ENCODE measurements around the gene DPAGT1. TPM values are rescaled to one million over a fixed set of nuclear protein-coding genes. Genes with fewer than 3 reads are reported as not detected.
A peak's percentile ranks its signal among the peaks of the same experiment; 100 is the strongest.

Gene DPAGT1
- total RNA-seq, 1 donor from 2014 or later, result 84.4 TPM

DNA sequence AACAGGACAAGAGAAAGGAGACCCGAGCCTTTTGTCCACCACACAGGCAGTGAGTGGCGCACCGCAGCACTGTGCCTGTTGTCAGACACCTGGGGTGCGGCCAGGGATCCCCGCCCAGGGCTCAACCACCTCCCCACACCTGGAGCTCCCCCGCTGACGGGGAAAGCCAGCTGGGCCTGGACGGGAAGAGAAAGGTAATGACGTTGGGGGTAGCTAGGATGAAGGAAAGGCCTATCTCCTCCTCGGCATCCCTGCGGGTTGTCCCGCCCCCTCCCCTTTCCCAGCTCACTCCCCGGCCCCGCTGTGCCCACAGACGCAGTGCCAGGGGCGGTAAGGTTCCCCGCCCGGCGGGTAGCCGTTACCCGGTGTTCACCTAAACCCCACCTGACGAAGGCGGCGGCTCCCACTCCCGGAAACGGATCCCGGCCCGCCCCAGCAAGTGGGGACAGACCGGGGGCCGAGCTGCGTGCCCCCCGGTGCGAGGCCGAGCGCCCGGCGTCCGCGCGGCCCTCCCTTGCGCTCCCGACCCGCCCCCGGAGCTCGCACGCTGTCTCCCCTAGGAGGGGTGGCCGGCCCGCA is 45.1 kb downstream of the DPAGT1 start:
- Mint-ChIP-seq H3K36me3 (ENCODE audit: low read depth) (peaks cover 44% of the 10 kb centered on the region), H3K4me1 (ENCODE audit: low read depth) (peaks cover 52% of the 10 kb centered on the region), H3K27ac (peak overlapping the region; percentile 99), H3K4me3 (peak overlapping the region; percentile 97), H3K9me3 (no peaks in the 10 kb centered on the region), H3K27me3 (ENCODE audit: insufficient read depth) (no peaks in the 10 kb centered on the region)
- peak; percentile 33 for DNase-seq (ENCODE audit: low spot score)
- intact Hi-C loops (cut with micrococcal nuclease), result loop anchor here (2.0 kb wide), 1 partner anchor 140 kb away; no protein-coding TSS in a partner anchor

DNA sequence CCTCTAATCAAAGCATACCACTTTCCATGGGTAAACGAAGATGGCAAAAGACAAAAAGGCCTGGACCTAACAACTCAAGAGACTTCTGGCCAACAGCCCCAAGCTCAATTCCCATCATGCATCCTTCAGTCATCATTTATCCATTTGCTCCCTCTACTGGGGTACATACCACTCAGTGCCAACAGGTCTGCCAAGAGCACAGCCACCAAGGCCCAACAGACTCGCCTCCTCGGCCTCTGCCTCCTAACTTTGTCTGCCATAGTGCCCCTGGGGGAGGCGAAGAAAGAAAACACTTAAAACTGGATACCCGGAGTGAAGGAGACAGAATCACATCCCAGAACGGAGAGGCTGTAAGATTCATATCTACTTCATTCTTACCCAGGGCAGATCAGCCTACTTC is 45.8 kb downstream of the DPAGT1 start:
- Mint-ChIP-seq H3K4me3 (peak overlapping the region; percentile 97), H3K9me3 (no peaks in the 10 kb centered on the region), H3K4me1 (ENCODE audit: low read depth) (peaks cover 52% of the 10 kb centered on the region), H3K27me3 (ENCODE audit: insufficient read depth) (no peaks in the 10 kb centered on the region), H3K27ac (peak overlapping the region; percentile 78), H3K36me3 (ENCODE audit: low read depth) (peaks cover 50% of the 10 kb centered on the region)
- no peak for DNase-seq (ENCODE audit: low spot score)
- intact Hi-C loops (cut with micrococcal nuclease), result loop anchor here (2.0 kb wide), 1 partner anchor 141 kb away; no protein-coding TSS in a partner anchor

DNA sequence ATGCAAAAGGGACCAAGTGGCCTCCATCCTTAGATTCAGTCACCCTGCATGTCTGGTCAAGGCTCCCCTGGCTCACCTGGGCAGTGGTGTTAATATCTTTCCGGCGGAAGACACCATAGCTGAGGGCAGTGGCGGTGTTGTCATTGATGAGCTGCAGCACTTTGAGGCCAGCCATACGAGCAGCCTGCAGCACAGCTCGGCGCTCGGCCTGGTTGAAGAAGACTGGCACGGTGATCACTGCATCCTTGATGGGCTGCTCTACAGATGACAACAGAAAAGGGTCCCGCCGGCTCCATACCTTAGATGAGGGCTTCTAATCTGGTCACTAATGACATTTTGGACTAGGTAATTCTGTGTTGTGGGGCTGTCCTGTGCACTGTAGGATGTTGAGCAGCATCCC is 47.2 kb downstream of the DPAGT1 start:
- H3K4me1 Mint-ChIP-seq (ENCODE audit: low read depth), result peaks cover 52% of the 10 kb centered on the region
- H3K36me3 Mint-ChIP-seq (ENCODE audit: low read depth), result peaks cover 62% of the 10 kb centered on the region
- intact Hi-C loops (cut with micrococcal nuclease), result no loop called here
- no peak for DNase-seq (ENCODE audit: low spot score)
- H3K27ac Mint-ChIP-seq, result no peak overlapping the region
- H3K27me3 Mint-ChIP-seq (ENCODE audit: insufficient read depth), result no peaks in the 10 kb centered on the region
- no peaks in the 10 kb centered on the region for H3K9me3 Mint-ChIP-seq
- peak overlapping the region; percentile 68 for H3K4me3 Mint-ChIP-seq

DNA sequence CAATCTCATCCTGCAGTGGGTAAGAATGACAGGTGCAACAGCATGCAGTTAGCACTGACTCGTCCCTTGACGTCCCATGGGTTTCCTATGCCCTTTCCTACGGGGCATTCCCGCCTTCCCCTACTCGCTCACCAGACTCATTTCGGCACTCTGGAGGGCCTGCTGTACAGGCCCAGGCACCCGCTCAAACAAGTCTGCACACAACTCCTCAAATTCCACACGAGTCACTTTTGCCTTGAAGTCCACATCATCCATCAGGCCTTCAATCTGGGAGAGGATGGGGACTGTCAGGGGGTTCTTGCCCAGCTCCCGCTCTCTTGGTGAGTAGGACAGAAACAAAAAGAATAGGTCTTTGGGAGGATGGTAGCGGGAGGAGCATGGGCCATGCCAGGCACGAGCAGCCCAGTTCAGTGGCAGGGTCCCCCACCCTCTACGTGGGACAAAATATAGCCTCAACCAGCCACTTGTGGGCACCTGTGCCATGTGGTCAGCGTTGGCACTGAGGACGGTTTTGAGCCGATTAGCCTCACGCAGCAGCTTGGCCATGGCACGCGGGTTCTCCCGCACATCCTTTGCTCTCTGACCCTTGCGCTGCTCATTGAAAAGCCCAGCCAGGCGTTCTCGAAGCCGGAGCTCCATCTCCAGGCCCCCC is 49.4 kb downstream of the DPAGT1 start:
- H3K4me1 Mint-ChIP-seq (ENCODE audit: low read depth), result peaks cover 40% of the 10 kb centered on the region
- H3K27me3 Mint-ChIP-seq (ENCODE audit: insufficient read depth), result no peaks in the 10 kb centered on the region
- peak overlapping the region; percentile 64 for H3K27ac Mint-ChIP-seq
- peaks cover 76% of the 10 kb centered on the region for H3K36me3 Mint-ChIP-seq (ENCODE audit: low read depth)
- H3K9me3 Mint-ChIP-seq, result no peaks in the 10 kb centered on the region
- H3K4me3 Mint-ChIP-seq, result no peak overlapping the region
- intact Hi-C loops (cut with micrococcal nuclease), result no loop called here
- DNase-seq (ENCODE audit: low spot score), result no peak

DNA sequence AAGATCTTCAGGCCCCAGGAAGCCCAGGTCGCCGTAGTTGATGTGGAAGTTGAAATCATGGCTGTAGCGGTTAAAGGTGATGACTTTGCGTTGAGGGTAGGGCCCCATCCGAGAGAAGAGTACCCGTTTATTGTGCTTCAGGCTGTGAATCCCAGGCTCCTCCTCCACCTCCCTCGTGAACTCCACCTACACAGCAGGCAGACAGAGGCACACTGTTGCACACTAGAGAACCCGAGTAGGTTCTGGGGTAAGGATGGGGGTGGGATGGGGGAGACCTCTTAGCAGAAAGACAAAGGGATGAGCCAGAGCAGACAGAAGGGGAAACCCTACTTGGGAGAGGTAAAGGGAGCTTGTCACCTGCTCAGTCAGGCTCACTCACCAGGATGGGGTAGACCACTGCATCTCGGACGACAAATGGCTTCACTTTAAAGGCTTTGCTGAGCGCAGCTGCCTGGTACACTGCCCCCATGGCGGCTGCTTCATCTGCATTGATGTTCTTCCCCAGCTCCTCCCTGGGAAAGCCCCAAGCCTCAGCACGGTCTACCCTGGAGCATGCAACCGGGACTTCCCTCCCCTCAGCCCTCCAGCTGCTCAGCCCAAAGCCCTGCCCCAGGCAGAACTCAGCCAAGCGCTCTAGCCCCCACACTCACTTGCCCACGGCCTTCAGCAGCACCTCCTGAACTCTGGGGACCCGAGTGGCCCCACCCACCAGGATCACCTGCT is 50.1 kb downstream of the DPAGT1 start:
- Mint-ChIP-seq H3K9me3 (no peaks in the 10 kb centered on the region), H3K36me3 (ENCODE audit: low read depth) (peaks cover 83% of the 10 kb centered on the region), H3K4me1 (ENCODE audit: low read depth) (peaks cover 39% of the 10 kb centered on the region), H3K27me3 (ENCODE audit: insufficient read depth) (no peaks in the 10 kb centered on the region), H3K4me3 (no peak overlapping the region), H3K27ac (peak overlapping the region; percentile 40)
- intact Hi-C loops (cut with micrococcal nuclease), result no loop called here
- no peak for DNase-seq (ENCODE audit: low spot score)

DNA sequence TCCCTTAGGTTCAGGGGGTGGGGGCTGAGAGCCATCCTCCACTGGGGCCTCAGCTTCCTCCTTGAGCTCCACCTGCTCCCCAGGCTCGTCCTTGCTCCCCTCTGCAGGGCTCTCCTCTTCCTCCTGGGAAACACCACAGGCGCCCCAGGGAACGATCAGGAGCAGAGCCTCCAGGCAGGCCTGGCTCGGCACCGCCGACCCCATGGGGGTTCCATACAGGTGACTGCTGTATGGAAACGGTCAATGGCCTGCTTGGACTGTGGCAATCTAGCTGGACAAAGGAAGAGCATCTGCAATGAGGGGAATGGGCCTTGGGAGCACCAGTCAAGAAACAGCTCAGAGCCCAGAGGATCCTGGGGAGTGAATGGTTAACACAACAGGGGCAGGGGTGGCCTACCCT is 52.6 kb downstream of the DPAGT1 start:
- Mint-ChIP-seq H3K4me1 (ENCODE audit: low read depth) (peaks cover 23% of the 10 kb centered on the region), H3K4me3 (no peak overlapping the region), H3K27me3 (ENCODE audit: insufficient read depth) (no peaks in the 10 kb centered on the region), H3K9me3 (no peaks in the 10 kb centered on the region), H3K27ac (no peak overlapping the region), H3K36me3 (ENCODE audit: low read depth) (peaks cover 79% of the 10 kb centered on the region)
- no peak for DNase-seq (ENCODE audit: low spot score)
- intact Hi-C loops (cut with micrococcal nuclease), result no loop called here

DNA sequence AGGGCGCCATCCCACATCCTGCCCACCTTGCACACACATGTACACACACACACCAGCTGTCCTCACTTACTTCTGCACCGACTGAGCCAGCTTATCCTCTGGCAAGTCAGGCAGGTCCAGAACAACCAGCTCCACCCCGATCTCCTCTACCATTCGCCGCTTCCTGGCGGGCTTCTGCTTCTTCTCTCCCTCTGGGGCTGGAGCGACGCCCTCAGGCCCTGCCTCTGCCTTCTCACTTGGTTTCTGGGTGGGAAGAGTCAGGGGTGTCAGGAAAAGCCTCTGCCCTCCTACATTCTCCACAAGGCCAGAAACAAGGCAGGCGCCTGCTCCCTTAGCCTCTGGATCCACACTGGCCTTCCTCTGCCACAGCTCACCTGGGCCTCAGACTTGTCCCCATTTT is 53.0 kb downstream of the DPAGT1 start:
- Mint-ChIP-seq H3K4me1 (ENCODE audit: low read depth) (peaks cover 19% of the 10 kb centered on the region), H3K27me3 (ENCODE audit: insufficient read depth) (no peaks in the 10 kb centered on the region), H3K4me3 (no peak overlapping the region), H3K36me3 (ENCODE audit: low read depth) (peaks cover 75% of the 10 kb centered on the region), H3K27ac (no peak overlapping the region), H3K9me3 (no peaks in the 10 kb centered on the region)
- intact Hi-C loops (cut with micrococcal nuclease), result no loop called here
- no peak for DNase-seq (ENCODE audit: low spot score)

DNA sequence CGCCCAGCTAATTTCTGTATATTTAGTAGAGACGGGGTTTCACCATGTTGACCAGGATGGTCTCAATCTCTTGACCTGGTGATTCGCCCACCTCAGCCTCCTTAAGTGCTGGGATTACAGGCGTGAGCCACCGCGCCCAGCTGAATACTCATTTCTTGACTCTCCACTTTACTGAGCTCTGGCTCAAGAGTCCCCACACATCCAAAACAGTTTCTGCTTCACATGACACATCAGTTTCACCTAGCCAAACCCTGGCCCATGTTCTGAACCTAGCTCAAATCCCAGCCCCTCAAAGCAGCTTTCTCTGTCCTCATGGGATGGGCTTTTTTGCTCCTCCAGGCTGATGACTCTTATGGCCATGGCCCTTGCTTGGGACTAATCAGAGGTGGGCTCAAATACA is 54.4 kb downstream of the DPAGT1 start:
- intact Hi-C loops (cut with micrococcal nuclease), result no loop called here
- Mint-ChIP-seq H3K27ac (no peak overlapping the region), H3K9me3 (no peaks in the 10 kb centered on the region), H3K36me3 (ENCODE audit: low read depth) (peaks cover 64% of the 10 kb centered on the region), H3K4me1 (ENCODE audit: low read depth) (peaks cover 7% of the 10 kb centered on the region), H3K4me3 (no peak overlapping the region), H3K27me3 (ENCODE audit: insufficient read depth) (no peaks in the 10 kb centered on the region)
- no peak for DNase-seq (ENCODE audit: low spot score)

Other genes starting within 250 kb of the DPAGT1 start
- gene CXCR5, start 218.0 kb downstream of the DPAGT1 start, total RNA-seq, result 5.1 and 5.5 TPM in 2 replicates
- gene BCL9L, start 175.9 kb downstream of the DPAGT1 start, total RNA-seq, result 27.3 and 32.4 TPM in 2 replicates
- not detected in 2 replicates for gene UPK2, start 145.6 kb downstream of the DPAGT1 start, total RNA-seq
- gene FOXR1, start 130.1 kb downstream of the DPAGT1 start, total RNA-seq, result not detected in 2 replicates
- 50.1 and 53.6 TPM in 2 replicates for gene CENATAC, start 103.7 kb downstream of the DPAGT1 start, total RNA-seq
- 1,440 and 1,455 TPM in 2 replicates for gene RPS25, start 83.5 kb downstream of the DPAGT1 start, total RNA-seq
- gene TRAPPC4, start 83.1 kb downstream of the DPAGT1 start, total RNA-seq, result 141 and 142 TPM in 2 replicates
- gene SLC37A4, start 71.0 kb downstream of the DPAGT1 start, total RNA-seq, result 24.3 and 28.7 TPM in 2 replicates
- 216 and 219 TPM in 2 replicates for gene HYOU1, start 44.6 kb downstream of the DPAGT1 start, total RNA-seq
- gene VPS11, start 34.0 kb downstream of the DPAGT1 start, total RNA-seq, result 23.5 and 24.0 TPM in 2 replicates
- gene HMBS, start 17.0 kb downstream of the DPAGT1 start, total RNA-seq, result 55.0 and 55.6 TPM in 2 replicates
- 35.7 and 38.2 TPM in 2 replicates for gene C2CD2L, start 5.5 kb upstream of the DPAGT1 start, total RNA-seq
- 31.2 and 35.2 TPM in 2 replicates for gene HINFP, start 19.7 kb upstream of the DPAGT1 start, total RNA-seq
- gene ABCG4, start 47.2 kb upstream of the DPAGT1 start, total RNA-seq, result 0.07 TPM in 1 of 2 replicates, not detected in the other
- 24.1 and 29.5 TPM in 2 replicates for gene NLRX1, start 66.9 kb upstream of the DPAGT1 start, total RNA-seq
- gene NHERF4, start 83.6 kb upstream of the DPAGT1 start, total RNA-seq, result 0.56 TPM in 1 of 2 replicates, not detected in the other
- gene CBL, start 104.5 kb upstream of the DPAGT1 start, total RNA-seq, result 38.1 and 39.9 TPM in 2 replicates
- gene MCAM, start 215.3 kb upstream of the DPAGT1 start, total RNA-seq, result 6.0 and 6.6 TPM in 2 replicates
- gene RNF26, start 232.7 kb upstream of the DPAGT1 start, total RNA-seq, result 26.1 and 27.9 TPM in 2 replicates
- gene C1QTNF5, start 239.0 kb upstream of the DPAGT1 start, total RNA-seq, result not detected in 2 replicates
- gene MFRP, start 244.9 kb upstream of the DPAGT1 start, total RNA-seq, result not detected in 2 replicates

Data from activated T-helper 1 cell treated with anti-CD3 and anti-CD28 coated beads, Interleukin-12 subunit alpha, Interleukin-12 subunit beta, Interleukin-2, Interleukin-4 antibody, amounts not matched to agents 30 ng/mL and 10 ng/mL and 1 ng/mL, durations not matched to agents 14 hours and 24 hours and 36 hours (primary cell).